AG04449 (cell line): ENCODE results near the gene KMT2E.
"Not testable (repeated sequence)": the region's sequence is repeated elsewhere in the genome, so short reads cannot be mapped to it uniquely, and the experiment has no call there.

Experiments
- CTCF ChIA-PET: fragments of 350-600 bp; formaldehyde crosslinking; extraction: SDS; loops from one replicate; lab custom pipeline; 2021; ENCODE audit warnings: antibody characterized with exemption; lab: Yijun Ruan, JAX
- POLR2A ChIA-PET: fragments of 400-600, 350-600 bp; formaldehyde crosslinking; extraction: SDS; loops from one replicate; lab custom pipeline; 2020; ENCODE audit warnings: antibody characterized with exemption, inconsistent platforms; lab: Yijun Ruan, JAX
- DNase-seq: peaks from one replicate; pipeline ENCODE4 v3.0.0-alpha.2; 2010; ENCODE audit warnings: low read depth, low spot score
- H3K4me3 ChIP-seq: 2 replicates; pipeline ENCODE4 v1.5.1; 2011; ENCODE audit warnings: low read depth, mild to moderate bottlenecking, control low read depth, low read length
- TF ChIP-seq, protein P1 (sequence below): IDR thresholded peaks from one replicate; pipeline ENCODE4 v1.5.1; 2011; ENCODE audit warnings: mild to moderate bottlenecking, moderate library complexity, low read length, control low read depth, inconsistent platforms; ENCODE audit not compliant: insufficient read depth; ENCODE audit errors: missing control alignments

Gene KMT2E

GRCh38 chr7:104968648-104969047, 45.4 kb upstream of the KMT2E start:
- H3K4me3 ChIP-seq = no peak overlapping the region
- DNase-seq = no peak
- CTCF ChIA-PET = interaction anchor here (8.4 kb wide), 1 partner anchor 14 kb away, joined by 57 read pairs; no protein-coding TSS in a partner anchor
- TF ChIP-seq, protein P1, sequence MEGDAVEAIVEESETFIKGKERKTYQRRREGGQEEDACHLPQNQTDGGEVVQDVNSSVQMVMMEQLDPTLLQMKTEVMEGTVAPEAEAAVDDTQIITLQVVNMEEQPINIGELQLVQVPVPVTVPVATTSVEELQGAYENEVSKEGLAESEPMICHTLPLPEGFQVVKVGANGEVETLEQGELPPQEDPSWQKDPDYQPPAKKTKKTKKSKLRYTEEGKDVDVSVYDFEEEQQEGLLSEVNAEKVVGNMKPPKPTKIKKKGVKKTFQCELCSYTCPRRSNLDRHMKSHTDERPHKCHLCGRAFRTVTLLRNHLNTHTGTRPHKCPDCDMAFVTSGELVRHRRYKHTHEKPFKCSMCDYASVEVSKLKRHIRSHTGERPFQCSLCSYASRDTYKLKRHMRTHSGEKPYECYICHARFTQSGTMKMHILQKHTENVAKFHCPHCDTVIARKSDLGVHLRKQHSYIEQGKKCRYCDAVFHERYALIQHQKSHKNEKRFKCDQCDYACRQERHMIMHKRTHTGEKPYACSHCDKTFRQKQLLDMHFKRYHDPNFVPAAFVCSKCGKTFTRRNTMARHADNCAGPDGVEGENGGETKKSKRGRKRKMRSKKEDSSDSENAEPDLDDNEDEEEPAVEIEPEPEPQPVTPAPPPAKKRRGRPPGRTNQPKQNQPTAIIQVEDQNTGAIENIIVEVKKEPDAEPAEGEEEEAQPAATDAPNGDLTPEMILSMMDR = no peak
- POLR2A ChIA-PET = no interaction called here

DNA sequence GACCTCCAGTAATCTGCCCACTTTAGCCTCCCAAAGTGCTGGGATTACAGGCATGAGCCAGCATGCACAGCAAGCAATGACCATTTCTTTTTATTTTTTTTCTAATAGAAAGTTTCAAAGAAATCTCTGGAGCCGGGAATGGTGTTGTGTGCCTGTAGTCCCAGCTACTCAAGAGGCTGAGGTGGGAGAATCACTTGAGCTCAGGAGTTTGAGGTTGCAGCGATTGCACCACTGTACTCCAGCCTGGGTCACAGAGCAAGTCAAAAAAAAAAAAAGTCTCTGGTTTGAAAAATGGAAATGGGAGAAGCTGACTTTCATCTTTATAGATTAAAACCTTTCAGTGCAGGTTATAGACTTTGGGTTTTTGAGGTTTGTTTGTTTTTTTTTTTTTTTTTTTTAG, 44.8 kb upstream of the KMT2E start:
- POLR2A ChIA-PET = no interaction called here
- TF ChIP-seq, protein P1 = no peak
- H3K4me3 ChIP-seq = no peak overlapping the region
- DNase-seq = no peak
- CTCF ChIA-PET = interaction anchor here (8.4 kb wide), 1 partner anchor 13 kb away, joined by 57 read pairs; no protein-coding TSS in a partner anchor

DNA sequence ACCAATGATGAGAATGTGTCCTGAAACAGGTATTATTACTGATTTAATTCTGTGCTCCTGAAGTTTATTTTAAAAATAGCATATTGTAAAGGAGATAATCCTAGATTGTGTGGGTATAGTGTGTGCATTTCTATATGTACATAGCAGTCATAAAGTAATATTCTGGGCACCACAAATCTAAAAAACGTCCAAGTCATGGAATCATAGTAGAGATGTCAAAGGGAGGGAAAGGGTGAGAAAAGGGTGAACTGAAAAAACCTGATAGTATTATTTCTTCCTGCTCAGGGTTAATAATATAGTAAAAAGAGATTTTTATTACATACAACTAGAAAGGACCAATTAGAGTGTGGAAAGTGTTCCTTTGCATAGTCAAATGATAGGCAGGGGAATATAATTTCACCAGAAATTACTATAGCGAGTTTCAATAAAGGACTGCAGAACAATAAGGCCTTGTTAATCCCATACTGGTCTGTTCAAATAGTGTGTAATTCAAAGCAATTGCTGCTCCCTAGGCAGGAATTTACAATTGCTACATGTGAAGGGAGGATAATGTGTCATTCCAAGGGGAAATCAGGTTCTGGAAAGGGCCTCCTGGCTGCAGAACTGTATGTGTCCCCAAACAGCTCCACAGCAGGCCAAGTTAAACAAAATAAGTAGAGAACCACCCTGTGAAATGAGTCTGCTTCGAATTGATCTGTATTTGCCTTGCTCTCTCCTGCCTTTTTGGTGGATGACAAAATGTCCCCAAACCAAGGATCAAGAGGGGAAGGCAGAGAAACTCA, 42.5 kb upstream of the KMT2E start:
- POLR2A ChIA-PET = interaction anchor here (1.1 to 1.8 kb wide), 3 partner anchors 10 to 42 kb away, joined by 3 to 6 read pairs (median 4); partner anchors contain the start of gene KMT2E
- CTCF ChIA-PET = interaction anchor here (3.0 kb wide), 1 partner anchor 10 kb away, joined by 31 read pairs; no protein-coding TSS in a partner anchor
- DNase-seq = no peak
- no peak overlapping the region for H3K4me3 ChIP-seq
- TF ChIP-seq, protein P1 = no peak

GRCh38 chr7:104972500-104972899, 41.5 kb upstream of the KMT2E start:
- H3K4me3 ChIP-seq = no peak overlapping the region
- TF ChIP-seq, protein P1 = no peak
- peak; percentile 70 for DNase-seq
- POLR2A ChIA-PET = interaction anchor here (0.6 to 1.8 kb wide), 6 partner anchors 9 to 44 kb away, joined by 3 to 6 read pairs (median 4); no protein-coding TSS in a partner anchor
- CTCF ChIA-PET = interaction anchor here (1.0 to 3.0 kb wide), 2 partner anchors 9 to 42 kb away, joined by 3 to 31 read pairs; no protein-coding TSS in a partner anchor

DNA sequence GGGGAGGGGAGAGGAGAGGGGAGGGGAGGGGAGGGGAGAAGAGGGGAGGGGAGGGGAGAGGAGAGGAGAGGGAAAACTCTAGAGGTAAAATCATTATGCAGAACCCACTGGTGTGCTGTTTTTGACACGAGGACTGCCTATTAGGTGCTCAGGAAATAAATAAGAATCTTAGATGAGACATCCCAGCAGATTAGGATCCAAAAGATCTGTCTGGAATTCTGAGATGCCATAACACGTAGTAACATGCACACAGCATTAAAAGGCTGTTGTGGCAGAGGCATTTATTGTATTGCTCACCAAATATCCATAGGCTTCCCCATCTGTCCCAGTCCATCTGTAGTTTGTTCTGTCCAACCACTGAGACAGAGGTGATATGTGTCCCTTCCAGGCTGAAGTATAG, 40.8 kb upstream of the KMT2E start:
- ChIA-PET POLR2A (interaction anchor here (0.9 to 1.8 kb wide), 3 partner anchors 11 to 40 kb away, joined by 4 to 9 read pairs (median 6); no protein-coding TSS in a partner anchor), CTCF (interaction anchor here (3.0 kb wide), 1 partner anchor 8 kb away, joined by 31 read pairs; no protein-coding TSS in a partner anchor)
- TF ChIP-seq, protein P1 = no peak
- no peak for DNase-seq
- no peak overlapping the region for H3K4me3 ChIP-seq

GRCh38 chr7:104973909-104974415, 40.0 kb upstream of the KMT2E start:
- DNase-seq = no peak
- ChIA-PET CTCF (interaction anchor here (0.6 kb wide), 1 partner anchor 9 kb away, joined by 3 read pairs; no protein-coding TSS in a partner anchor), POLR2A (interaction anchor here (1.2 to 1.5 kb wide), 2 partner anchors 10 to 40 kb away, joined by 4 to 9 read pairs; no protein-coding TSS in a partner anchor)
- H3K4me3 ChIP-seq = no peak overlapping the region
- TF ChIP-seq, protein P1 = no peak

DNA sequence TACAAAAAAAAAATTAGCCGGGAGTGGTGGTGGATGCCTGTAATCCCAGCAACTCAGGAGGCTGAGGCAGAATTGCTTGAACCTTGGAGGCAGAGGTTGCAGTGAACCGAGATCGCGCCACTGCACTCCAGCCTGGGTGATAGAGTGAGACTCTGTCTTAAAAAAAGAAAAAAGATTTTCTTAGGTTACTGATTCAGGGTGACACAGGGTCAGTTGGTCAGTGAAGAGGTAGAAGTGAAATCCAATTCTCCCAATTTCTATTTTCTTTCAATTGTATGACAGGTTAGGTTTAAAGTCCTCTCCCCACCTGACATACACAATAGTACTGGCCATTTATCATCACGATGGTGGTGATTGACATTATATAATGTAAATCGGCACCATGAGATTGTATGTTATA, 38.5 kb upstream of the KMT2E start:
- CTCF ChIA-PET, DNase-seq, POLR2A ChIA-PET, H3K4me3 ChIP-seq: not testable (repeated sequence)
